HCT116 (cell line): Measurements from ENCODE around the gene CAPN5. TPM values are rescaled to one million over a fixed set of nuclear protein-coding genes. Genes with fewer than 3 reads are reported as not detected.

Experiments used
- ATAC-seq: fragments of 200-7000 bp; cut with Tn5 transposase; 2 replicates; pipeline ENCODE4 v1.9.1; 2020; ENCODE audit warnings: mild to moderate bottlenecking, moderate library complexity
- BruUV-seq: library from RNA; stranded (reverse); fragments of 400-500 nt; replicated peaks from 2 replicates; lab custom pipeline; 2021; lab: Mats Ljungman, UMichigan
- CTCF ChIA-PET: fragments of 300-600 bp; sonication (Branson Sonifier 250); formaldehyde crosslinking; loops from one replicate; lab custom pipeline; 2021; ENCODE audit warnings: antibody characterized with exemption; lab: Charles Lee
- POLR2A ChIA-PET: fragments of 300-600, 350-600 bp; sonication (Branson Sonifier 250); formaldehyde crosslinking; loops from one replicate; lab custom pipeline; 2021; ENCODE audit warnings: antibody characterized with exemption; lab: Charles Lee
- RAD21 ChIA-PET, 2 experiments: fragments of 300-600 bp; sonication (Branson Sonifier 250); formaldehyde crosslinking; loops; one replicate each; lab custom pipeline; 2023; ENCODE audit warnings: low total read pairs in 2 of 2; ENCODE audit not compliant: uncharacterized antibody in 2 of 2, unreplicated experiment in 2 of 2, low non-redundant PET in 1 of 2; lab: Charles Lee
- DNase-seq: peaks from one replicate; pipeline ENCODE4 v3.0.0-alpha.2; 2010; ENCODE audit warnings: low read depth, low spot score
- H2AFZ ChIP-seq: fragments of 200-600 bp; shearing (Covaris generic), sonication (generic); 2 replicates; pipeline ENCODE4 v1.6.1; 2017; ENCODE audit warnings: low read depth, mixed run types, mixed read lengths, antibody characterized with exemption, low read length; ENCODE audit not compliant: poor library complexity, severe bottlenecking
- H3K27ac ChIP-seq: 2 replicates; pipeline ENCODE4 v1.5.1; 2012; ENCODE audit warnings: low read depth, low read length
- H3K27me3 ChIP-seq: fragments of 200-600 bp; sonication (generic); 2 replicates; pipeline ENCODE4 v1.6.1; 2016; ENCODE audit warnings: mixed run types, low read length, mixed read lengths; ENCODE audit not compliant: insufficient read depth
- H3K36me3 ChIP-seq, 2 experiments: fragments of 200-500 bp in 1 of 2; fragments of 200-600 bp in 1 of 2; sonication (Bioruptor generic) in 1 of 2; sonication (generic) in 1 of 2; 2 replicates each; pipeline versions ENCODE4 v1.5.1 to v1.6.1; 2014 to 2016; ENCODE audit warnings: low read length in 2 of 2, inconsistent platforms in 1 of 2, mixed read lengths in 1 of 2, mixed run types in 1 of 2; ENCODE audit not compliant: insufficient read depth in 2 of 2, control insufficient read depth in 1 of 2
- H3K4me1 ChIP-seq, 2 experiments: fragments of 200-600 bp in 1 of 2; sonication (generic) in 1 of 2; 2 replicates each; pipeline versions ENCODE4 v1.5.1 to v1.6.1; 2012 to 2017; ENCODE audit warnings: low read length in 2 of 2, inconsistent platforms in 1 of 2, mild to moderate bottlenecking in 1 of 2, mixed read lengths in 1 of 2, mixed run types in 1 of 2, moderate library complexity in 1 of 2; ENCODE audit not compliant: insufficient read depth in 2 of 2, control insufficient read depth in 1 of 2
- H3K4me2 ChIP-seq: fragments of 200-600 bp; sonication (generic); 2 replicates; pipeline ENCODE4 v1.6.1; 2017; ENCODE audit warnings: mixed run types, low read length, mixed read lengths
- H3K4me3 ChIP-seq, 2 experiments: fragments of 200-600 bp in 1 of 2; sonication (generic) in 1 of 2; replicated peaks in 1 of 2; 2 replicates each; pipeline ENCODE4 v1.5.1; 2011 to 2016; ENCODE audit warnings: low read length in 2 of 2, control low read depth in 1 of 2, low read depth in 1 of 2, mild to moderate bottlenecking in 1 of 2, mixed read lengths in 1 of 2, mixed run types in 1 of 2
- H3K79me2 ChIP-seq: fragments of 200-600 bp; sonication (generic); 2 replicates; pipeline ENCODE4 v1.6.1; 2017; ENCODE audit warnings: mild to moderate bottlenecking, mixed run types, low read length, moderate library complexity, mixed read lengths; ENCODE audit not compliant: insufficient read depth
- H3K9ac ChIP-seq: fragments of 200-600 bp; sonication (generic); 2 replicates; pipeline ENCODE4 v1.6.1; 2016; ENCODE audit warnings: low read length, mixed read lengths
- H3K9me2 ChIP-seq: fragments of 200-600 bp; sonication (generic), shearing (Covaris generic); 2 replicates; pipeline ENCODE4 v1.6.1; 2017; ENCODE audit warnings: mixed run types, mild to moderate bottlenecking, moderate library complexity; ENCODE audit not compliant: insufficient read depth
- H3K9me3 ChIP-seq, 2 experiments: fragments of 200-500 bp in 1 of 2; fragments of 200-600 bp in 1 of 2; sonication (Bioruptor generic) in 1 of 2; sonication (generic) in 1 of 2; 2 replicates each; pipeline ENCODE4 v1.6.1; 2014 to 2017; ENCODE audit warnings: low read length in 2 of 2, mixed read lengths in 2 of 2, inconsistent platforms in 1 of 2, low read depth in 1 of 2, mild to moderate bottlenecking in 1 of 2, mixed run types in 1 of 2, moderate library complexity in 1 of 2; ENCODE audit not compliant: control insufficient read depth in 1 of 2, insufficient read depth in 1 of 2
- H4K20me1 ChIP-seq: fragments of 200-600 bp; sonication (generic), shearing (Covaris generic); 2 replicates; pipeline ENCODE4 v1.6.1; 2017; ENCODE audit warnings: mixed run types, mild to moderate bottlenecking, moderate library complexity; ENCODE audit not compliant: insufficient read depth
- CBX3 ChIP-seq: IDR thresholded peaks from 2 replicates; pipeline ENCODE4 v1.6.1; 2012; ENCODE audit warnings: low read depth
- CEBPB ChIP-seq: IDR thresholded peaks from 2 replicates; pipeline ENCODE4 v1.6.1; 2012; ENCODE audit warnings: low read depth
- CTCF ChIP-seq, 3 experiments: fragments of 200-600 bp in 1 of 3; sonication (generic) in 1 of 3; IDR thresholded peaks in 2 of 3; conservative IDR thresholded peaks in 1 of 3; 2 replicates each; pipeline ENCODE4 v1.5.1; 2012 to 2017; ENCODE audit warnings: low read depth in 2 of 3, low read length in 2 of 3, antibody characterized with exemption in 1 of 3, borderline replicate concordance in 1 of 3, control low read depth in 1 of 3, mild to moderate bottlenecking in 1 of 3, mixed read lengths in 1 of 3, mixed run types in 1 of 3, moderate library complexity in 1 of 3; ENCODE audit not compliant: insufficient read depth in 1 of 3
- EGR1 ChIP-seq: IDR thresholded peaks from 2 replicates; pipeline ENCODE4 v1.6.1; 2012; ENCODE audit warnings: low read depth
- ELF1 ChIP-seq: IDR thresholded peaks from 2 replicates; pipeline ENCODE4 v1.6.1; 2012; ENCODE audit warnings: low read depth, borderline replicate concordance
- EZH2phosphoT487 ChIP-seq: fragments of 200-600 bp; IDR thresholded peaks from 2 replicates; pipeline ENCODE4 v1.6.1; 2018; ENCODE audit warnings: antibody characterized with exemption, borderline replicate concordance
- FOSL1 ChIP-seq: IDR thresholded peaks from 2 replicates; pipeline ENCODE4 v1.6.1; 2012; ENCODE audit warnings: low read depth
- POLR2A ChIP-seq: IDR thresholded peaks from 2 replicates; pipeline ENCODE4 v1.7.0; 2011; ENCODE audit warnings: borderline replicate concordance; ENCODE audit not compliant: insufficient read depth, insufficient read length; ENCODE audit errors: extremely low read depth
- REST ChIP-seq: IDR thresholded peaks from 2 replicates; pipeline ENCODE4 v1.6.1; 2012; ENCODE audit warnings: low read depth
- SIN3A ChIP-seq: IDR thresholded peaks from 2 replicates; pipeline ENCODE4 v1.6.1; 2012; ENCODE audit warnings: low read depth
- SP1 ChIP-seq: IDR thresholded peaks from 2 replicates; pipeline ENCODE4 v1.6.1; 2012; ENCODE audit warnings: low read depth
- SRF ChIP-seq: IDR thresholded peaks from 2 replicates; pipeline ENCODE4 v1.6.1; 2012; ENCODE audit warnings: low read depth
- TCF7L2 ChIP-seq: IDR thresholded peaks from 2 replicates; pipeline ENCODE4 v1.7.0; 2011; ENCODE audit warnings: borderline replicate concordance, inconsistent platforms; ENCODE audit not compliant: insufficient read depth, insufficient read length; ENCODE audit errors: extremely low read depth
- YY1 ChIP-seq: IDR thresholded peaks from 2 replicates; pipeline ENCODE4 v1.6.1; 2011; ENCODE audit warnings: low read length, low read depth, moderate library complexity, mild to moderate bottlenecking; ENCODE audit not compliant: insufficient replicate concordance; ENCODE audit errors: extremely low read depth
- intact Hi-C: fragments of 100-400 bp; cut with micrococcal nuclease; formaldehyde crosslinking; loops from 2 replicates; pipeline ENCODE4 v1.10.0; 2022
- total RNA-seq: library from RNA; stranded (reverse); gene quantifications from one replicate; pipeline ENCODE4 v1.2.1, GENCODE V29; 2021; ENCODE audit not compliant: unreplicated experiment

The CAPN5 gene
- total RNA-seq, 1 experiment from 2014 or later, result 8.6 TPM

- H3K79me2 ChIP-seq, result no peaks in the 10 kb centered on the region
- H4K20me1 ChIP-seq, result no peaks in the 10 kb centered on the region
- CTCF ChIA-PET, result no interaction called here
- H3K27me3 ChIP-seq, result no peaks in the 10 kb centered on the region
- no peak overlapping the region for H3K9ac ChIP-seq
- H3K9me2 ChIP-seq, result no peaks in the 10 kb centered on the region
- intact Hi-C loops, result no loop called here
- DNase-seq (no peak), ATAC-seq (no peak)
- no peak overlapping the region for H3K4me3 ChIP-seq
- no peaks in the 10 kb centered on the region for H3K9me3 ChIP-seq
- no peak overlapping the region for H2AFZ ChIP-seq
- TF ChIP-seq EZH2phosphoT487, result no peak
- no peak for TF ChIP-seq SRF
- TF ChIP-seq SIN3A, result no peak
- no peak for TF ChIP-seq ELF1
- no peak for TF ChIP-seq POLR2A
- TF ChIP-seq EGR1, result no peak
- TF ChIP-seq CTCF (IDR thresholded peaks at IDR 0.05 in 2 of 3, conservative IDR thresholded peaks at IDR 0.05 in 1 of 3; ENCODE audit: borderline replicate concordance in 1 of 3, insufficient read depth in 1 of 3, low read depth in 2 of 3, low read length in 2 of 3), result no peak
- TF ChIP-seq CBX3, result no peak
- TF ChIP-seq TCF7L2, result no peak
- TF ChIP-seq YY1, result no peak
- no peak for TF ChIP-seq FOSL1
- no peak for TF ChIP-seq SP1
- no peak for TF ChIP-seq CEBPB
- no peak for TF ChIP-seq REST
- H3K4me1 ChIP-seq, result peaks cover 33 to 47% of the 10 kb centered on the region in 2 experiments
- H3K4me2 ChIP-seq, result no peak overlapping the region
- BruUV-seq, result no TSS peak
- H3K36me3 ChIP-seq, result no peaks in the 10 kb centered on the region
- RAD21 ChIA-PET, result no interaction called here
- POLR2A ChIA-PET, result no interaction called here
- no peak overlapping the region for H3K27ac ChIP-seq
Observed at GRCh38 chr11:77069969-77070582, 3.3 kb downstream of the CAPN5 start.
